Kidney epithelial cell (primary cell): ENCODE data around the gene FGFBP2. TPM values are rescaled to one million over a fixed set of nuclear protein-coding genes. Genes with fewer than 3 reads are reported as not detected.
A peak's percentile ranks its signal among the peaks of the same experiment; 100 is the strongest.

Experiments
- DNase-seq: peaks from one replicate; pipeline ENCODE4 v3.0.0-alpha.2; 2010; ENCODE audit warnings: low read depth
- H3K27me3 ChIP-seq: 2 replicates; pipeline ENCODE4 v1.6.0; 2011; ENCODE audit warnings: low read length; ENCODE audit not compliant: control insufficient read depth, insufficient read depth
- H3K36me3 ChIP-seq: 2 replicates; pipeline ENCODE4 v1.5.1; 2011; ENCODE audit warnings: low read length; ENCODE audit not compliant: control insufficient read depth, insufficient read depth
- H3K4me3 ChIP-seq: 2 replicates; pipeline ENCODE4 v1.5.1; 2011; ENCODE audit warnings: low read depth, mild to moderate bottlenecking, control low read depth, low read length
- CTCF ChIP-seq: IDR thresholded peaks from 2 replicates; pipeline ENCODE4 v1.5.1; 2011; ENCODE audit warnings: mild to moderate bottlenecking, moderate library complexity, low read length, control low read depth, inconsistent platforms; ENCODE audit not compliant: insufficient read depth, poor library complexity, severe bottlenecking
- total RNA-seq: library from RNA; depleted of rRNA; stranded (reverse); fragments of >200 nt; gene quantifications from 2 replicates; pipeline ENCODE4 v1.2.3, GENCODE V29; 2015

FGFBP2 gene
- total RNA-seq, 1 donor from 2014 or later: not detected

- peak; percentile 83 for TF ChIP-seq CTCF
- peaks cover 1% of the 10 kb centered on the region for H3K36me3 ChIP-seq
These were observed 38.5 kb upstream of the FGFBP2 start for GRCh38 chr4:16001484-16001858.

DNA sequence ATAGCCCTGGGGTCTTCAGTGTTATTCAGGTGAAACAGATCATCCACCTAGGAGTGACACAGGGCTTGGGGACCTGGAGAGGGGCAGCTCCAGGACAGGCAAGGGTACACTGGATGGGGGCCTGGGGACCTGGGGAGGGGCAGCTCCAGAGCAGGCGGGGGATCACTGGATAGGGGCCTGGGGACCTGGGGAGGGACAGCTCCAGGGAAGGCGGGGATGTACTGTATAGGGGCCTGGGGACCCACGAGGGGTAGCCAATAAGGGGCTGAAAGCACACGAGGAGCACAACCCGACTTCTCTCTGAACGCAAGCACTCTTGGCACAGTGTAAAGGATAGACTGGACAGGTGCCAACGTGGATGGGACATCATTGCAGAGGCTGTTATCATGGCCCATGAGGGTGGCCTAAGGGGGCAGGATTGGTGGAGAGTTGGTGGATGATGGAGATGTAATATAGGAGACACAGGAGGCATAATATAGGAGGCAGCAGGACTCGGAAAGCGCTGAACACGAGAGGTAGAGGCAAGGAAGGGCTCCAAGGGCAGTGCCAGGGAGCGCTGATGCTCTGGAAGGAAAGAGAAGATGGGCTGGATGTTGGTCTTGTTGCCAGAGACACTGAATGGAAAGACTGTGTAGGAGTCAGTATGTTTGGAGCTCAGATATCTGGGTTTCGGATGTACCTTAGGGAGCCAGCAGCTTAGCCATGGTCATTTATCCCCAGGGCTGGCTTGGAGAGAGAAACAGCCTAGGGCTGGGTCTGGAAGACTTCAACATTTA is 37.9 kb upstream of the FGFBP2 start:
- no peak overlapping the region for H3K4me3 ChIP-seq
- H3K36me3 ChIP-seq: peaks cover 1% of the 10 kb centered on the region
- no peak for DNase-seq
- no peaks in the 10 kb centered on the region for H3K27me3 ChIP-seq
- no peak for TF ChIP-seq CTCF

More at GRCh38 chr4:16001484-16001858, 38.5 kb upstream of the FGFBP2 start:
- Histone ChIP-seq H3K4me3 (no peak overlapping the region), H3K27me3 (no peaks in the 10 kb centered on the region)
- peak; percentile 39 for DNase-seq

GRCh38 chr4:15996773-15997172 is 33.8 kb upstream of the FGFBP2 start:
- Histone ChIP-seq H3K27me3 (no peaks in the 10 kb centered on the region), H3K4me3 (no peak overlapping the region), H3K36me3 (no peaks in the 10 kb centered on the region)
- TF ChIP-seq CTCF: no peak
- DNase-seq: no peak

DNA sequence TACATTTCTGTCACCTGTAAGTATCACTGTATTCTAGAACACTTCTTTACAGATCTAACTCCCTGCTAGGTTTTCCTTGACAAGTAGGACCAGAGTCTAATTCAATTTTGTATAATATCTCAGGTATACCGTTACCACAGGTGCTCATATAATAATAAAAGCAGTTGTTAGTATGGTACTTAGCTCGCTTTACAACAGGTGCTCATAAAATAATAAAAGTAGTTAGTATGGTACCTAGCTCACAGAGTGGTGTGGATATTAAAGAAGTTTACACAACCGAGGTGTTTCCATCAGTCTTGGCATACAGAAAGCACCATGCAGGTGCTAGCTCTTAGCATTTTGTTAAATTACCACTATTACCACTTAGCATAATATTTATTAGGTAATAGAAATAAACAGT is 32.9 kb upstream of the FGFBP2 start:
- Histone ChIP-seq H3K27me3 (no peaks in the 10 kb centered on the region), H3K4me3 (no peak overlapping the region), H3K36me3 (no peaks in the 10 kb centered on the region)
- TF ChIP-seq CTCF: no peak
- DNase-seq: no peak

DNA sequence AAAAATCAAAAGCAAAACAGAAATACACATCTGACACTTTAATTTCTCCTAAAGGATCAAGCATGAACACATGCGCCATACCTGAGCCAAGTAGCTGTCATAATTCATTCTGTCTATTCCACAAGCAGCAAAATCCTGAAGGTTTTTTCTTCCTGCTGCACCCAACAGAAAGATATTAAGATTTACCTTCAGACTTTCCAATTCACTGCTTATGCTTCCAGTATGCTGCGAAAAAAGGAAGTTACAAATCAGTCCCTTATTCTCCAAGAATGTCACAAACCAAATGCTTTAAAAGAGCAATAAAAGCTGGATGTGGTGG is 29.2 kb upstream of the FGFBP2 start:
- TF ChIP-seq CTCF: no peak
- DNase-seq: no peak
- no peaks in the 10 kb centered on the region for H3K27me3 ChIP-seq
- H3K36me3 ChIP-seq: no peaks in the 10 kb centered on the region
- H3K4me3 ChIP-seq: no peak overlapping the region
